Neural progenitor cell (in vitro differentiated cells): ENCODE measurements around the gene PTGDR. TPM values are rescaled to one million over a fixed set of nuclear protein-coding genes. Genes with fewer than 3 reads are reported as not detected.

ENCODE experiments used
- DNase-seq: peaks from one replicate; pipeline ENCODE4 v3.0.0-alpha.2; 2016; ENCODE audit warnings: low spot score
- H2AFZ ChIP-seq: fragments of 200-600 bp; sonication (generic); replicated peaks from 2 replicates; pipeline ENCODE4 v1.6.1; 2016; ENCODE audit warnings: antibody characterized with exemption
- H3F3A ChIP-seq: fragments of 200-600 bp; sonication (generic); 2 replicates; pipeline ENCODE4 v1.6.1; 2016; ENCODE audit warnings: antibody characterized with exemption, low read depth
- H3K27ac ChIP-seq: fragments of 200-600 bp; sonication (generic); 2 replicates; pipeline ENCODE4 v1.5.1; 2016; ENCODE audit warnings: mild to moderate bottlenecking
- H3K27me3 ChIP-seq: fragments of 200-600 bp; sonication (generic); 2 replicates; pipeline ENCODE4 v1.6.1; 2016; ENCODE audit warnings: mild to moderate bottlenecking, moderate library complexity
- H3K36me3 ChIP-seq: fragments of 200-600 bp; sonication (generic); 2 replicates; pipeline ENCODE4 v1.5.1; 2016
- H3K4me1 ChIP-seq: fragments of 200-600 bp; sonication (generic); 2 replicates; pipeline ENCODE4 v1.6.1; 2016; ENCODE audit warnings: mixed run types
- H3K4me2 ChIP-seq: fragments of 200-600 bp; sonication (generic); 2 replicates; pipeline ENCODE4 v1.6.1; 2016
- H3K4me3 ChIP-seq: fragments of 200-600 bp; sonication (generic); 2 replicates; pipeline ENCODE4 v1.5.1; 2016
- H3K79me2 ChIP-seq: fragments of 200-600 bp; sonication (generic); 2 replicates; pipeline ENCODE4 v1.6.1; 2016; ENCODE audit warnings: low read depth
- H3K9ac ChIP-seq: fragments of 200-600 bp; sonication (generic); 2 replicates; pipeline ENCODE4 v1.6.1; 2016
- H3K9me3 ChIP-seq: fragments of 200-600 bp; sonication (generic); 2 replicates; pipeline ENCODE4 v1.5.1; 2016; ENCODE audit warnings: low read depth
- H4K20me1 ChIP-seq: fragments of 200-600 bp; sonication (generic); 2 replicates; pipeline ENCODE4 v1.6.1; 2016; ENCODE audit warnings: low read depth
- H3K27ac Mint-ChIP-seq: 3 replicates; pipeline ENCODE4 v1.8.0; 2021; ENCODE audit warnings: mixed read lengths
- H3K27me3 Mint-ChIP-seq: 2 replicates; pipeline ENCODE4 v1.8.0; 2022; ENCODE audit warnings: low read depth, mild to moderate bottlenecking, inconsistent platforms, moderate library complexity, mixed read lengths; ENCODE audit not compliant: insufficient read depth
- H3K36me3 Mint-ChIP-seq: 3 replicates; pipeline ENCODE4 v1.8.0; 2021; ENCODE audit warnings: mixed read lengths
- H3K4me1 Mint-ChIP-seq: 3 replicates; pipeline ENCODE4 v1.8.0; 2021; ENCODE audit warnings: mixed read lengths
- H3K4me3 Mint-ChIP-seq: 3 replicates; pipeline ENCODE4 v1.8.0; 2021; ENCODE audit warnings: mild to moderate bottlenecking, moderate library complexity, mixed read lengths
- H3K9me3 Mint-ChIP-seq: 3 replicates; pipeline ENCODE4 v1.8.0; 2020; ENCODE audit warnings: mixed read lengths
- CTCF ChIP-seq: fragments of 200-600 bp; sonication (generic); IDR thresholded peaks from 2 replicates; pipeline ENCODE4 v1.5.1; 2017; ENCODE audit warnings: antibody characterized with exemption, mild to moderate bottlenecking
- EZH2 ChIP-seq: fragments of 200-600 bp; sonication (generic); IDR thresholded peaks from 2 replicates; pipeline ENCODE4 v1.6.1; 2017; ENCODE audit warnings: antibody characterized with exemption, mild to moderate bottlenecking, moderate library complexity
- EZH2phosphoT487 ChIP-seq: fragments of 200-600 bp; sonication (generic); IDR thresholded peaks from 2 replicates; pipeline ENCODE4 v1.6.1; 2017; ENCODE audit warnings: antibody characterized with exemption
- total RNA-seq: library from RNA; depleted of rRNA; stranded (reverse); fragments of >200 nt; gene quantifications from 2 replicates; pipeline ENCODE4 v1.2.3, GENCODE V29; 2015; ENCODE audit warnings: low replicate concordance

Gene PTGDR
- total RNA-seq, 1 donor from 2014 or later = 0.58 TPM

GRCh38 chr14:52298795-52299194 lies 31.3 kb downstream of the PTGDR start:
- H3K4me1 Mint-ChIP-seq = no peaks in the 10 kb centered on the region
- H3K36me3 Mint-ChIP-seq = no peaks in the 10 kb centered on the region
- DNase-seq = no peak
- no peaks in the 10 kb centered on the region for H3K9me3 Mint-ChIP-seq
- Histone ChIP-seq H3F3A (no peaks in the 10 kb centered on the region), H3K27me3 (no peaks in the 10 kb centered on the region), H3K9ac (no peak overlapping the region), H4K20me1 (no peaks in the 10 kb centered on the region), H3K79me2 (no peaks in the 10 kb centered on the region), H3K36me3 (no peaks in the 10 kb centered on the region), H3K27ac (no peak overlapping the region), H3K4me3 (no peak overlapping the region), H3K4me1 (no peaks in the 10 kb centered on the region), H3K4me2 (no peak overlapping the region), H3K9me3 (no peaks in the 10 kb centered on the region), H2AFZ (no peak overlapping the region)
- TF ChIP-seq EZH2 = no peak
- no peak for TF ChIP-seq CTCF
- no peak for TF ChIP-seq EZH2phosphoT487
- H3K27ac Mint-ChIP-seq = no peak overlapping the region
- H3K27me3 Mint-ChIP-seq = peaks cover 2% of the 10 kb centered on the region
- no peak overlapping the region for H3K4me3 Mint-ChIP-seq

GRCh38 chr14:52299692-52300278 lies 32.3 kb downstream of the PTGDR start:
- Histone ChIP-seq H3K4me2 (no peak overlapping the region), H3K9ac (no peak overlapping the region), H3K4me1 (no peaks in the 10 kb centered on the region), H4K20me1 (no peaks in the 10 kb centered on the region), H3K36me3 (no peaks in the 10 kb centered on the region), H3K9me3 (no peaks in the 10 kb centered on the region), H3K27ac (no peak overlapping the region), H2AFZ (no peak overlapping the region), H3K27me3 (no peaks in the 10 kb centered on the region), H3F3A (no peaks in the 10 kb centered on the region), H3K79me2 (no peaks in the 10 kb centered on the region), H3K4me3 (no peak overlapping the region)
- H3K36me3 Mint-ChIP-seq = no peaks in the 10 kb centered on the region
- H3K27ac Mint-ChIP-seq = no peak overlapping the region
- H3K4me1 Mint-ChIP-seq = no peaks in the 10 kb centered on the region
- no peaks in the 10 kb centered on the region for H3K9me3 Mint-ChIP-seq
- DNase-seq = peak; percentile 33
- no peak overlapping the region for H3K4me3 Mint-ChIP-seq
- TF ChIP-seq EZH2 (no peak), EZH2phosphoT487 (no peak), CTCF (peak; percentile 81)
- peaks cover 2% of the 10 kb centered on the region for H3K27me3 Mint-ChIP-seq

DNA sequence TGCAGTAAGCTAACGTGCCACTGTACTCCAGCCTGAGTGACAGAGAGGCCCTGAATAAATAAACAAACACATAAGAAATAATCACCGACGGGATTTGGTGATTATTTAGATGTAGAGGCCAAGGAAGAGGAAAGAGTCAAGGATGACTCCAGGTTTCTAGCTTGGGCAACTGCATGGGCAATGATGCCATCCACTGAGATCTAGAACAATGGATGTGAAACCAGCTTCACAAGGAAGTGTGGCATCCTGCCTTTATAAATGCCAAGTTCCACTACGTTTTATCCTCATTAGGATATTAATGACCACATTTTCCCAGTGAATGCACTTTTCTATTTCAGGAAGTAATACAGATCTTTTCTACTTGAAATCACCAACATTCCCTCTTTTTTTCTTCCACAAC lies 35.7 kb downstream of the PTGDR start:
- Histone ChIP-seq H3K9me3 (no peaks in the 10 kb centered on the region), H3K4me2 (no peak overlapping the region), H2AFZ (no peak overlapping the region), H3K36me3 (no peaks in the 10 kb centered on the region), H3K4me1 (no peaks in the 10 kb centered on the region), H3K4me3 (no peak overlapping the region), H3K27ac (no peak overlapping the region), H3K27me3 (no peaks in the 10 kb centered on the region), H3F3A (no peaks in the 10 kb centered on the region), H3K9ac (no peak overlapping the region), H4K20me1 (no peaks in the 10 kb centered on the region), H3K79me2 (no peaks in the 10 kb centered on the region)
- H3K36me3 Mint-ChIP-seq = no peaks in the 10 kb centered on the region
- no peak overlapping the region for H3K27ac Mint-ChIP-seq
- H3K4me3 Mint-ChIP-seq = no peak overlapping the region
- TF ChIP-seq EZH2phosphoT487 = no peak
- no peak for TF ChIP-seq CTCF
- TF ChIP-seq EZH2 = no peak
- no peak for DNase-seq
- H3K9me3 Mint-ChIP-seq = no peaks in the 10 kb centered on the region
- no peaks in the 10 kb centered on the region for H3K27me3 Mint-ChIP-seq
- H3K4me1 Mint-ChIP-seq = no peaks in the 10 kb centered on the region
